Type B pancreatic cell (in vitro differentiated cells): ENCODE results near the gene SRD5A3. TPM values are rescaled to one million over a fixed set of nuclear protein-coding genes. Genes with fewer than 3 reads are reported as not detected.

ENCODE experiments used
- DNase-seq: peaks from one replicate; pipeline ENCODE4 v3.0.0; 2021; ENCODE audit warnings: mixed read lengths; ENCODE audit not compliant: unreplicated experiment; ENCODE audit errors: extremely low spot score
- H3K27ac Mint-ChIP-seq: 2 replicates; pipeline ENCODE4 v1.8.0; 2021; ENCODE audit warnings: mild to moderate bottlenecking, mixed read lengths
- H3K27me3 Mint-ChIP-seq: 2 replicates; pipeline ENCODE4 v1.8.0; 2021; ENCODE audit warnings: mixed read lengths
- H3K36me3 Mint-ChIP-seq: 2 replicates; pipeline ENCODE4 v1.8.0; 2021; ENCODE audit warnings: mixed read lengths
- H3K4me1 Mint-ChIP-seq: one replicate; pipeline ENCODE4 v1.8.0; 2021; ENCODE audit warnings: mixed read lengths; ENCODE audit not compliant: unreplicated experiment
- H3K4me3 Mint-ChIP-seq: 2 replicates; pipeline ENCODE4 v1.8.0; 2021; ENCODE audit warnings: mild to moderate bottlenecking, mixed read lengths
- H3K9me3 Mint-ChIP-seq: 2 replicates; pipeline ENCODE4 v1.8.0; 2021; ENCODE audit warnings: mixed read lengths
- CTCF ChIP-seq: fragments of 200-600 bp; sonication (generic); conservative IDR thresholded peaks from 2 replicates; pipeline ENCODE4 v1.5.0; 2021; ENCODE audit warnings: antibody characterized with exemption, mild to moderate bottlenecking
- total RNA-seq: library from RNA; stranded (reverse); gene quantifications from 2 replicates; pipeline ENCODE4 v1.2.1, GENCODE V29; 2021; ENCODE audit warnings: low replicate concordance

The SRD5A3 gene
- total RNA-seq, 1 donor from 2014 or later = 25.7 TPM

GRCh38 chr4:55369968-55370367 is 23.9 kb downstream of the SRD5A3 start:
- no peak for DNase-seq
- Mint-ChIP-seq H3K36me3 (peaks cover 5% of the 10 kb centered on the region), H3K9me3 (no peaks in the 10 kb centered on the region), H3K4me1 (no peaks in the 10 kb centered on the region), H3K27ac (no peak overlapping the region), H3K4me3 (no peak overlapping the region), H3K27me3 (no peaks in the 10 kb centered on the region)
- TF ChIP-seq CTCF = no peak

GRCh38 chr4:55372259-55372658 is 26.2 kb downstream of the SRD5A3 start:
- H3K27ac Mint-ChIP-seq = no peak overlapping the region
- no peaks in the 10 kb centered on the region for H3K27me3 Mint-ChIP-seq
- TF ChIP-seq CTCF = no peak
- H3K36me3 Mint-ChIP-seq = no peaks in the 10 kb centered on the region
- no peak for DNase-seq
- no peaks in the 10 kb centered on the region for H3K4me1 Mint-ChIP-seq
- no peak overlapping the region for H3K4me3 Mint-ChIP-seq
- no peaks in the 10 kb centered on the region for H3K9me3 Mint-ChIP-seq

GRCh38 chr4:55373461-55373860 is 27.4 kb downstream of the SRD5A3 start:
- H3K27me3 Mint-ChIP-seq = no peaks in the 10 kb centered on the region
- no peaks in the 10 kb centered on the region for H3K4me1 Mint-ChIP-seq
- no peaks in the 10 kb centered on the region for H3K9me3 Mint-ChIP-seq
- no peak for DNase-seq
- H3K27ac Mint-ChIP-seq = no peak overlapping the region
- H3K36me3 Mint-ChIP-seq = no peaks in the 10 kb centered on the region
- no peak overlapping the region for H3K4me3 Mint-ChIP-seq
- no peak for TF ChIP-seq CTCF

- H3K36me3 Mint-ChIP-seq = no peaks in the 10 kb centered on the region
- no peaks in the 10 kb centered on the region for H3K9me3 Mint-ChIP-seq
- no peak overlapping the region for H3K27ac Mint-ChIP-seq
- DNase-seq = no peak
- H3K4me1 Mint-ChIP-seq = no peaks in the 10 kb centered on the region
- no peak overlapping the region for H3K4me3 Mint-ChIP-seq
- no peak for TF ChIP-seq CTCF
- no peaks in the 10 kb centered on the region for H3K27me3 Mint-ChIP-seq
These were observed 30.7 kb downstream of the SRD5A3 start for GRCh38 chr4:55376698-55377097.

GRCh38 chr4:55378617-55379467 is 32.8 kb downstream of the SRD5A3 start:
- TF ChIP-seq CTCF = no peak
- Mint-ChIP-seq H3K36me3 (no peaks in the 10 kb centered on the region), H3K4me3 (no peak overlapping the region), H3K9me3 (no peaks in the 10 kb centered on the region), H3K27me3 (no peaks in the 10 kb centered on the region), H3K4me1 (no peaks in the 10 kb centered on the region), H3K27ac (no peak overlapping the region)
- no peak for DNase-seq
